Upper lobe of right lung (tissue), 1 donor: ENCODE measurements around the gene ATP13A5. TPM values are rescaled to one million over a fixed set of nuclear protein-coding genes. Genes with fewer than 3 reads are reported as not detected.

Experiments
- ATAC-seq: fragments of 200-7000 bp; cut with Tn5 transposase; one replicate; pipeline ENCODE4 v1.9.1; 2020; ENCODE audit warnings: mild to moderate bottlenecking, moderate library complexity
- DNase-seq: peaks from one replicate; pipeline ENCODE4 v3.0.0-alpha.2; 2020
- H3K27ac ChIP-seq: fragments of 200-600 bp; one replicate; pipeline ENCODE4 v1.8.0; 2022
- H3K27me3 ChIP-seq: fragments of 200-600 bp; one replicate; pipeline ENCODE4 v1.8.0; 2022; ENCODE audit warnings: mild to moderate bottlenecking
- H3K36me3 ChIP-seq: fragments of 200-600 bp; one replicate; pipeline ENCODE4 v1.8.0; 2022
- H3K4me1 ChIP-seq: fragments of 200-600 bp; one replicate; pipeline ENCODE4 v1.8.0; 2022
- H3K4me3 ChIP-seq: fragments of 200-600 bp; one replicate; pipeline ENCODE4 v1.8.0; 2022; ENCODE audit warnings: mild to moderate bottlenecking
- H3K9me3 ChIP-seq: fragments of 200-600 bp; one replicate; pipeline ENCODE4 v1.8.0; 2022
- CTCF ChIP-seq: fragments of 200-600 bp; IDR thresholded peaks from one replicate; pipeline ENCODE4 v1.8.0; 2022; ENCODE audit warnings: antibody characterized with exemption
- intact Hi-C: fragments of 100-400 bp; cut with DNase I; formaldehyde crosslinking; loops from one replicate; pipeline ENCODE4 v1.11.0; 2022
- total RNA-seq: library from RNA; stranded (reverse); fragmentation: NEBNext Ultra II Directional; extraction: Animal tissue kit (Norgen Biotek cat#: 25700); gene quantifications from one replicate; pipeline ENCODE4 v1.2.1, GENCODE V29; 2021
- donor health status: DM: no; HTN: yes; CAD: no; lungs with severe emphysema.

The ATP13A5 gene
- total RNA-seq, 1 donor from 2014 or later: 2.0 TPM

- Histone ChIP-seq H3K36me3 (no peaks in the 10 kb centered on the region), H3K27me3 (no peaks in the 10 kb centered on the region), H3K9me3 (no peaks in the 10 kb centered on the region), H3K4me3 (no peak overlapping the region), H3K27ac (no peak overlapping the region), H3K4me1 (no peaks in the 10 kb centered on the region)
- no peak for TF ChIP-seq CTCF
- intact Hi-C loops: no loop called here
- no peak for DNase-seq
- no peak for ATAC-seq
Observed at GRCh38 chr3:193388361-193388760, 9.8 kb upstream of the ATP13A5 start.

GRCh38 chr3:193387596-193387995, 9.0 kb upstream of the ATP13A5 start:
- intact Hi-C loops: no loop called here
- DNase-seq (no peak), ATAC-seq (no peak)
- no peaks in the 10 kb centered on the region for H3K36me3 ChIP-seq
- H3K27ac ChIP-seq: no peak overlapping the region
- H3K4me3 ChIP-seq: no peak overlapping the region
- no peak for TF ChIP-seq CTCF
- no peaks in the 10 kb centered on the region for H3K27me3 ChIP-seq
- H3K4me1 ChIP-seq: no peaks in the 10 kb centered on the region
- no peaks in the 10 kb centered on the region for H3K9me3 ChIP-seq

GRCh38 chr3:193377591-193377990, 962 bp downstream of the ATP13A5 start:
- Histone ChIP-seq H3K4me1 (no peaks in the 10 kb centered on the region), H3K27me3 (no peaks in the 10 kb centered on the region), H3K36me3 (no peaks in the 10 kb centered on the region), H3K4me3 (no peak overlapping the region), H3K27ac (no peak overlapping the region), H3K9me3 (no peaks in the 10 kb centered on the region)
- TF ChIP-seq CTCF: no peak
- intact Hi-C loops: no loop called here
- DNase-seq: no peak
- ATAC-seq: no peak

DNA sequence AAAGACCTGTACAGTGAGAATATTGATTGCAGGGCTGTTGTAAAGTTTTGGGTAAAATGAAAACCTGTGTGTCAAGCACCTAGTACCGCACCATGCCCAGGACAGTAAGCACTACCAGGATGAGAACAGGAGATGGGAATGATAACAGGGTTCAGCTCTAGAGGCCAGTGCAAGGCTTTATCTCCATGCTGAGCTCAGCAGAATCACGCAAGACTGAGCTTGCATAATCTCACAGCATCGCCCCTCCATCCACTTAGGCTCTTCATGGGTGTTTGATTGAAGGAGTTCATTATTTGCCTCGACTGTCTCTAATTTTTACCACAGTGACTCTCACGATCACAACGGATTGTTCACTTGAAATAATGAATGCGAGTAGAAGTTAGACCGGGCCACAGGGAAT, 2.9 kb downstream of the ATP13A5 start:
- ATAC-seq (no peak), DNase-seq (no peak)
- Histone ChIP-seq H3K4me1 (no peaks in the 10 kb centered on the region), H3K36me3 (no peaks in the 10 kb centered on the region), H3K27ac (no peak overlapping the region), H3K4me3 (no peak overlapping the region), H3K9me3 (no peaks in the 10 kb centered on the region), H3K27me3 (no peaks in the 10 kb centered on the region)
- intact Hi-C loops: no loop called here
- no peak for TF ChIP-seq CTCF

DNA sequence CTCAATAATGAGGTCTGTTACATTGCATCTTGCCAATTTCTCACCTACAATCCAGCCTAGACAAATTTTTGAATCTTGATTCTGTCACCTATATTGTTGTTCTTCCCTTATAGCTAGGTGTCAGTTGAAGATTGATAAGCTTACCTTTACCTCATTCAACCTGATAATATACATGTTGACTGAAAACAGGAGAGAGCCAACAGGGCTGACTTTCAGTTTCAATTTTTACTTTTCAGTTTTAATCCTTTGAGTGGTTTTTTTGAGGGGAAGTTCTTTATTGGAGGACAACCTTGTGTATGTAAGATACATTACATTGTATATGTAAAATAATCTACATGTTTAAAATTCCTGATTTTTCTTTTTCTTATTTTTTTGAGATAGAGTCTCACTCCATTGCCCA, 5.8 kb downstream of the ATP13A5 start:
- intact Hi-C loops: no loop called here
- Histone ChIP-seq H3K9me3 (no peaks in the 10 kb centered on the region), H3K27me3 (no peaks in the 10 kb centered on the region)

More for the DNA sequence above, 5.8 kb downstream of the ATP13A5 start:
- ATAC-seq (no peak), DNase-seq (no peak)
- Histone ChIP-seq H3K27ac (no peak overlapping the region), H3K36me3 (no peaks in the 10 kb centered on the region), H3K4me3 (no peak overlapping the region), H3K4me1 (no peaks in the 10 kb centered on the region)
- TF ChIP-seq CTCF: no peak
